ENCODE results near the gene CREB5.

The CREB5 gene

GRCh38 chr7:28571405-28571804, 159.1 kb downstream of the CREB5 start:
- Histone ChIP-seq H3K9me3 (ENCODE audit: severe bottlenecking) (no peaks in the 10 kb centered on the region), H3K36me3 (ENCODE audit: low read depth) (no peaks in the 10 kb centered on the region), H3K27ac (ENCODE audit: poor library complexity, severe bottlenecking) (peak overlapping the region; percentile 21), H3K4me1 (ENCODE audit: insufficient read depth, poor library complexity, severe bottlenecking) (peaks cover 45% of the 10 kb centered on the region), H3K27me3 (ENCODE audit: insufficient read depth, poor library complexity, severe bottlenecking) (no peaks in the 10 kb centered on the region), H3K4me3 (ENCODE audit: severe bottlenecking) (no peak overlapping the region)
- ATAC-seq (ENCODE audit: low read depth) (no peak), DNase-seq (ENCODE audit: low spot score) (no peak)
- no peak for TF ChIP-seq CTCF (IDR thresholded peaks at IDR 0.05; ENCODE audit: poor library complexity, severe bottlenecking)

- no peak overlapping the region for H3K27ac ChIP-seq (ENCODE audit: poor library complexity, severe bottlenecking)
- no peak for TF ChIP-seq CTCF (IDR thresholded peaks at IDR 0.05; ENCODE audit: poor library complexity, severe bottlenecking)
- no peak overlapping the region for H3K4me3 ChIP-seq (ENCODE audit: severe bottlenecking)
- H3K4me1 ChIP-seq (ENCODE audit: insufficient read depth, poor library complexity, severe bottlenecking), result peaks cover 45% of the 10 kb centered on the region
- no peaks in the 10 kb centered on the region for H3K27me3 ChIP-seq (ENCODE audit: insufficient read depth, poor library complexity, severe bottlenecking)
- H3K36me3 ChIP-seq (ENCODE audit: low read depth), result no peaks in the 10 kb centered on the region
- ATAC-seq (ENCODE audit: low read depth) (no peak), DNase-seq (ENCODE audit: low spot score) (no peak)
- no peaks in the 10 kb centered on the region for H3K9me3 ChIP-seq (ENCODE audit: severe bottlenecking)
Observed at GRCh38 chr7:28572321-28573058, 160.2 kb downstream of the CREB5 start.

- H3K9me3 ChIP-seq (ENCODE audit: severe bottlenecking), result no peaks in the 10 kb centered on the region
- no peaks in the 10 kb centered on the region for H3K27me3 ChIP-seq (ENCODE audit: insufficient read depth, poor library complexity, severe bottlenecking)
- TF ChIP-seq CTCF (IDR thresholded peaks at IDR 0.05; ENCODE audit: poor library complexity, severe bottlenecking), result no peak
- no peak overlapping the region for H3K4me3 ChIP-seq (ENCODE audit: severe bottlenecking)
- no peaks in the 10 kb centered on the region for H3K36me3 ChIP-seq (ENCODE audit: low read depth)
- H3K27ac ChIP-seq (ENCODE audit: poor library complexity, severe bottlenecking), result no peak overlapping the region
- H3K4me1 ChIP-seq (ENCODE audit: insufficient read depth, poor library complexity, severe bottlenecking), result peaks cover 45% of the 10 kb centered on the region
- peak; percentile 28; the same call in 2 of the 3 replicates for ATAC-seq (ENCODE audit: low read depth)
- no peak for DNase-seq (ENCODE audit: low spot score)
Observed at GRCh38 chr7:28573059-28573553, 160.8 kb downstream of the CREB5 start.

- DNase-seq (ENCODE audit: low spot score) (no peak), ATAC-seq (ENCODE audit: low read depth) (no peak)
- Histone ChIP-seq H3K4me1 (ENCODE audit: insufficient read depth, poor library complexity, severe bottlenecking) (peaks cover 45% of the 10 kb centered on the region), H3K27me3 (ENCODE audit: insufficient read depth, poor library complexity, severe bottlenecking) (no peaks in the 10 kb centered on the region), H3K36me3 (ENCODE audit: low read depth) (no peaks in the 10 kb centered on the region), H3K27ac (ENCODE audit: poor library complexity, severe bottlenecking) (no peak overlapping the region), H3K9me3 (ENCODE audit: severe bottlenecking) (no peaks in the 10 kb centered on the region), H3K4me3 (ENCODE audit: severe bottlenecking) (no peak overlapping the region)
- no peak for TF ChIP-seq CTCF (IDR thresholded peaks at IDR 0.05; ENCODE audit: poor library complexity, severe bottlenecking)
Observed at GRCh38 chr7:28573651-28574301, 161.5 kb downstream of the CREB5 start.

- ATAC-seq (ENCODE audit: low read depth) (peak; percentile 75), DNase-seq (ENCODE audit: low spot score) (no peak)
- Histone ChIP-seq H3K4me3 (ENCODE audit: severe bottlenecking) (no peak overlapping the region), H3K36me3 (ENCODE audit: low read depth) (no peaks in the 10 kb centered on the region), H3K9me3 (ENCODE audit: severe bottlenecking) (no peaks in the 10 kb centered on the region), H3K4me1 (ENCODE audit: insufficient read depth, poor library complexity, severe bottlenecking) (peaks cover 45% of the 10 kb centered on the region), H3K27ac (ENCODE audit: poor library complexity, severe bottlenecking) (peak overlapping the region; percentile 15), H3K27me3 (ENCODE audit: insufficient read depth, poor library complexity, severe bottlenecking) (no peaks in the 10 kb centered on the region)
- TF ChIP-seq CTCF (IDR thresholded peaks at IDR 0.05; ENCODE audit: poor library complexity, severe bottlenecking), result no peak
Observed at GRCh38 chr7:28575241-28575643, 162.9 kb downstream of the CREB5 start.

Data from RWPE2 (cell line).